ENCODE data around the gene UBAC2. TPM values are rescaled to one million over a fixed set of nuclear protein-coding genes. Genes with fewer than 3 reads are reported as not detected.

UBAC2 gene
- total RNA-seq, 2 experiments from 2014 or later: 26.8 to 28.5 TPM

DNA sequence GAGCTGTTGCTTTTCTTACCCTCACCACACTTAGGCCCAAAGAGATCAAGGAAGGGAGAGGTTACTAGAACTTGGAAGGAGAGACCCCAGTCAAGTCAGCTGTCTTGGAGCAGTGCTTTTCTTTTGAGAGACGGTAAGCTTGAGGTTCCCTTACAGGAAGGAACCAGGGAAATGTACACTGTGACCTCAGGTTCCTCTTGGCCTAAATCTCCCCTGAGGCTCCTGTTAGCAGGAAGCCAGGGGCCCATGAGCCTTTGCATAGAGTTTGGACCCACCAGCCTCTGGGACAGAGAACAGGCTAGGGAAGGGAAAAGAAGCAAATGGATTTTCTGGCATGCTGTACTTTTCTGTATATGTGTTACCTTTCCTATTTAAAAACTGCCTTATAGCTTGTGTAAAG, 63.4 kb downstream of the UBAC2 start:
- Histone ChIP-seq H3K36me3 (ENCODE audit: insufficient read depth, low read length) (peaks cover 11% of the 10 kb centered on the region), H2AFZ (ENCODE audit: low read length) (no peak overlapping the region), H3K4me1 (ENCODE audit: insufficient read depth, low read length, poor library complexity, severe bottlenecking) (peaks cover 63% of the 10 kb centered on the region), H3K4me3 (ENCODE audit: low read depth, low read length, poor library complexity, severe bottlenecking) (no peak overlapping the region), H3K9me2 (ENCODE audit: insufficient read depth, low read length) (no peaks in the 10 kb centered on the region), H3K79me2 (ENCODE audit: insufficient read depth, low read depth, low read length) (peaks cover 14% of the 10 kb centered on the region; the same call in 1 of the 2 replicates), H4K20me1 (ENCODE audit: insufficient read depth, low read length) (no peaks in the 10 kb centered on the region), H3K27ac (ENCODE audit: low read depth, low read length, poor library complexity, severe bottlenecking) (peak overlapping the region; percentile 50), H3K4me2 (ENCODE audit: low read length) (peak overlapping the region; percentile 50), H3K9me3 (ENCODE audit: low read length) (no peaks in the 10 kb centered on the region)
- BruUV-seq (replicated peaks): no TSS peak
- intact Hi-C loops (cut with micrococcal nuclease; ENCODE audit: unreplicated experiment): loop anchor here (10.0 kb wide), 1 partner anchor 419 kb away; no protein-coding TSS in a partner anchor
- peak; percentile 44 for DNase-seq (ENCODE audit: low spot score)
- TF ChIP-seq, protein P1, sequence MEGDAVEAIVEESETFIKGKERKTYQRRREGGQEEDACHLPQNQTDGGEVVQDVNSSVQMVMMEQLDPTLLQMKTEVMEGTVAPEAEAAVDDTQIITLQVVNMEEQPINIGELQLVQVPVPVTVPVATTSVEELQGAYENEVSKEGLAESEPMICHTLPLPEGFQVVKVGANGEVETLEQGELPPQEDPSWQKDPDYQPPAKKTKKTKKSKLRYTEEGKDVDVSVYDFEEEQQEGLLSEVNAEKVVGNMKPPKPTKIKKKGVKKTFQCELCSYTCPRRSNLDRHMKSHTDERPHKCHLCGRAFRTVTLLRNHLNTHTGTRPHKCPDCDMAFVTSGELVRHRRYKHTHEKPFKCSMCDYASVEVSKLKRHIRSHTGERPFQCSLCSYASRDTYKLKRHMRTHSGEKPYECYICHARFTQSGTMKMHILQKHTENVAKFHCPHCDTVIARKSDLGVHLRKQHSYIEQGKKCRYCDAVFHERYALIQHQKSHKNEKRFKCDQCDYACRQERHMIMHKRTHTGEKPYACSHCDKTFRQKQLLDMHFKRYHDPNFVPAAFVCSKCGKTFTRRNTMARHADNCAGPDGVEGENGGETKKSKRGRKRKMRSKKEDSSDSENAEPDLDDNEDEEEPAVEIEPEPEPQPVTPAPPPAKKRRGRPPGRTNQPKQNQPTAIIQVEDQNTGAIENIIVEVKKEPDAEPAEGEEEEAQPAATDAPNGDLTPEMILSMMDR (conservative IDR thresholded peaks at IDR 0.05; ENCODE audit: low read length): no peak
- no peak for TF ChIP-seq EZH2phosphoT487 (IDR thresholded peaks at IDR 0.05; ENCODE audit: borderline replicate concordance, low read depth, low read length)
- ChIA-PET CTCF (ENCODE audit: unreplicated experiment) (interaction anchor here (3.3 kb wide), 1 partner anchor 88 kb away, joined by 18 read pairs; no protein-coding TSS in a partner anchor), POLR2A (interaction anchor here (0.9 to 1.2 kb wide), 2 partner anchors 83 to 91 kb away, joined by 3 to 4 read pairs; no protein-coding TSS in a partner anchor)

DNA sequence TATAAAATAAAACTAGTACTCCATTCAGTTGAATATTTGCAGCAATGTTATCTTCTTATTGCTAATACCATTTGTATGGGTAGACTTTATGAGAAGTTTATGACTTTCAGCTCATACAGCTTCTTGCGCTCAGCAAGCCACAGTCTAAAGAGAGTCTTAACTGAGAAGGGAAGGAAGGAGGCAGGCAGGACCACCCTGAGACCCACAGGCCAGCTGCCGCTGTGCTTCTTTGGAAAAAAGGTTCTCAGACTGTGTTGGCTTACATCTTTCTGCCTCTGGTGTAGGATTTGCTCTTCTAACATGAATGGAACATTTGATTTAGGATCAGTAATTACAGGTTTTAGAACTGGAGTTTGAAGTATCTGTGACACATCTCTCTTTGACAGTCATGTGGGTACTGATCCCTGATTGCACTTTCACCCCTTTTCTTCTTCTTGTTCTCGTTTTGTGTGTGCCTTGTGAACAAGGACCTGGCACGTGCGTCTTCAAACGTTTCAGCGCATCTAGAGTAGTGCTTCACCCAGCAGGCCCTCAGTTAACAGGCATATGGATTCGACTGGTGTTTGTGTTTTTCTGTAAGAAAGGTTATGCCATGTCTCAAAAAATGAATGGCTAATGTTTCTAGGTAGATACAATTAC, 64.6 kb downstream of the UBAC2 start:
- peaks cover 5% of the 10 kb centered on the region; the same call in 1 of the 2 replicates for H3K36me3 ChIP-seq (ENCODE audit: insufficient read depth, low read length)
- no peak overlapping the region for H2AFZ ChIP-seq (ENCODE audit: low read length)
- H4K20me1 ChIP-seq (ENCODE audit: insufficient read depth, low read length): peaks cover 5% of the 10 kb centered on the region; the same call in 1 of the 2 replicates
- H3K4me2 ChIP-seq (ENCODE audit: low read length): no peak overlapping the region
- no peaks in the 10 kb centered on the region for H3K9me2 ChIP-seq (ENCODE audit: insufficient read depth, low read length)
- peaks cover 5% of the 10 kb centered on the region; the same call in 1 of the 2 replicates for H3K79me2 ChIP-seq (ENCODE audit: insufficient read depth, low read depth, low read length)
- intact Hi-C loops (cut with micrococcal nuclease; ENCODE audit: unreplicated experiment): loop anchor here (5.0 to 10.0 kb wide), 2 partner anchors 122 to 420 kb away; no protein-coding TSS in a partner anchor
- TF ChIP-seq EZH2phosphoT487 (IDR thresholded peaks at IDR 0.05; ENCODE audit: borderline replicate concordance, low read depth, low read length): no peak
- TF ChIP-seq, protein P1 (conservative IDR thresholded peaks at IDR 0.05; ENCODE audit: low read length): no peak
- H3K4me3 ChIP-seq (ENCODE audit: low read depth, low read length, poor library complexity, severe bottlenecking): no peak overlapping the region
- peak overlapping the region; percentile 29 for H3K27ac ChIP-seq (ENCODE audit: low read depth, low read length, poor library complexity, severe bottlenecking)
- POLR2A ChIA-PET: interaction anchor here (0.6 to 1.9 kb wide), 4 partner anchors 8 to 192 kb away, joined by 3 to 6 read pairs (median 3); no protein-coding TSS in a partner anchor
- no peaks in the 10 kb centered on the region for H3K9me3 ChIP-seq (ENCODE audit: low read length)
- CTCF ChIA-PET (ENCODE audit: unreplicated experiment): interaction anchor here (3.3 kb wide), 1 partner anchor 89 kb away, joined by 18 read pairs; no protein-coding TSS in a partner anchor
- H3K4me1 ChIP-seq (ENCODE audit: insufficient read depth, low read length, poor library complexity, severe bottlenecking): peaks cover 55% of the 10 kb centered on the region
- no peak for DNase-seq (ENCODE audit: low spot score)
- no TSS peak for BruUV-seq (replicated peaks)

All from OCI-LY7 (cell line).